PC-9 (cell line): ENCODE data around the gene DLG2. TPM values are rescaled to one million over a fixed set of nuclear protein-coding genes. Genes with fewer than 3 reads are reported as not detected.

Experiments used
- BruUV-seq: library from RNA; stranded (reverse); fragments of 400-500 nt; replicated peaks from 2 replicates; lab custom pipeline; 2021; lab: Mats Ljungman, UMichigan
- CTCF ChIA-PET: fragments of 300-600 bp; sonication (Branson Sonifier 250); formaldehyde crosslinking; loops from one replicate; lab custom pipeline; 2022; ENCODE audit warnings: antibody characterized with exemption; lab: Charles Lee
- POLR2A ChIA-PET: fragments of 300-600 bp; sonication (Branson Sonifier 250); formaldehyde crosslinking; loops from one replicate; lab custom pipeline; 2022; ENCODE audit warnings: antibody characterized with exemption; ENCODE audit not compliant: unreplicated experiment; lab: Charles Lee
- DNase-seq, 2 experiments: peaks; one replicate each; pipeline versions ENCODE4 v3.0.0 to v3.0.0-alpha.2; 2015 to 2022; ENCODE audit warnings: mixed read lengths in 1 of 2
- H2AFZ ChIP-seq: fragments of 200-600 bp; sonication (generic); 2 replicates; pipeline ENCODE4 v1.8.1; 2017; ENCODE audit warnings: antibody characterized with exemption
- H3F3A ChIP-seq: fragments of 200-600 bp; sonication (generic); 2 replicates; pipeline ENCODE4 v1.8.1; 2017; ENCODE audit warnings: antibody characterized with exemption, mild to moderate bottlenecking, low read depth; ENCODE audit not compliant: insufficient read depth
- H3K27ac ChIP-seq: fragments of 200-600 bp; sonication (generic); 2 replicates; pipeline ENCODE4 v1.6.1; 2016; ENCODE audit warnings: mixed run types
- H3K27me3 ChIP-seq: fragments of 200-600 bp; sonication (generic); 2 replicates; pipeline ENCODE4 v1.6.1; 2016; ENCODE audit warnings: low read depth, mixed run types; ENCODE audit not compliant: insufficient read depth
- H3K36me3 ChIP-seq: fragments of 200-600 bp; sonication (generic); 2 replicates; pipeline ENCODE4 v1.6.1; 2016; ENCODE audit warnings: low read depth, mixed run types
- H3K4me1 ChIP-seq: fragments of 200-600 bp; sonication (generic); replicated peaks from 2 replicates; pipeline ENCODE4 v1.6.1; 2016; ENCODE audit warnings: mixed run types; ENCODE audit not compliant: insufficient read depth
- H3K4me2 ChIP-seq: fragments of 200-600 bp; sonication (generic); 2 replicates; pipeline ENCODE4 v1.6.1; 2017; ENCODE audit warnings: mixed run types
- H3K4me3 ChIP-seq: fragments of 200-600 bp; sonication (generic); 2 replicates; pipeline ENCODE4 v1.6.1; 2016; ENCODE audit warnings: mixed run types
- H3K79me2 ChIP-seq: fragments of 200-600 bp; sonication (generic); 2 replicates; pipeline ENCODE4 v1.6.1; 2017; ENCODE audit warnings: low read depth, mixed run types
- H3K9me2 ChIP-seq: fragments of 200-600 bp; sonication (generic); 2 replicates; pipeline ENCODE4 v1.8.1; 2017; ENCODE audit warnings: mild to moderate bottlenecking; ENCODE audit not compliant: insufficient read depth
- H3K9me3 ChIP-seq: fragments of 200-600 bp; sonication (generic); 2 replicates; pipeline ENCODE4 v1.8.1; 2016; ENCODE audit warnings: low read depth; ENCODE audit not compliant: insufficient read depth
- H4K20me1 ChIP-seq: fragments of 200-600 bp; sonication (generic); 2 replicates; pipeline ENCODE4 v1.8.1; 2017; ENCODE audit not compliant: insufficient read depth
- CTCF ChIP-seq: fragments of 200-600 bp; sonication (generic); conservative IDR thresholded peaks from 2 replicates; pipeline ENCODE4 v1.6.1; 2017; ENCODE audit warnings: mixed run types, antibody characterized with exemption, mild to moderate bottlenecking, moderate library complexity
- EZH2 ChIP-seq: fragments of 200-600 bp; sonication (generic); IDR thresholded peaks from 2 replicates; pipeline ENCODE4 v1.8.0; 2017; ENCODE audit warnings: antibody characterized with exemption, low read depth
- intact Hi-C: fragments of 100-400 bp; cut with micrococcal nuclease; formaldehyde crosslinking; loops from one replicate; pipeline ENCODE4 v1.10.0; 2022; ENCODE audit not compliant: unreplicated experiment
- total RNA-seq: library from RNA; stranded (reverse); gene quantifications from 2 replicates; pipeline ENCODE4 v1.2.3, GENCODE V29; 2021

DLG2 gene
- total RNA-seq, 1 experiment from 2014 or later, result 6.4 TPM

DNA sequence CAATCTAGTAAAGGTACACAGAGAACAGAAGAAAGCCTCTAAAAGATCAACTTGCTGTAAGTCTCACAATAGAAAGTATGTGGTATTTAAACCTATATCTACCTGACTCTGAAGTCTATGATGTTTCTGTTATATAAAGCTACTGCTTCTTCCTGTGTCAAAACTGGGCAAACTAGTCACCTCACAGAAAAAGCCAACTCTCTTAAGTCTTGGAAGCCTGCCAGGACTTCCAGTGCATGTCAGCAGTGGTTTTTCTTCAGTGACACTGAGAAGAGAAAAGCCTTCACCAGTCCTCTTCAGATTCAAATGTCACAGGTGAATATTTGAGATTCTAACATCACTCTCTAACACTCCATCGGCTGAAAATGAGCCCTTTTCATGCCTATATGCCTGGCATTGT lies 808.0 kb downstream of the DLG2 start:
- no peaks in the 10 kb centered on the region for H3K9me2 ChIP-seq
- ChIA-PET POLR2A (interaction anchor here (0.7 kb wide), 1 partner anchor 350 kb away, joined by 10 read pairs; no protein-coding TSS in a partner anchor), CTCF (no interaction called here)
- H3K4me1 ChIP-seq, result peaks cover 22% of the 10 kb centered on the region; the same call in 1 of the 2 replicates
- H3K4me3 ChIP-seq, result no peak overlapping the region
- H3K27ac ChIP-seq, result no peak overlapping the region
- no peaks in the 10 kb centered on the region for H3K27me3 ChIP-seq
- TF ChIP-seq CTCF (no peak), EZH2 (no peak)
- BruUV-seq, result no TSS peak
- no peaks in the 10 kb centered on the region for H4K20me1 ChIP-seq
- no peak overlapping the region for H3K4me2 ChIP-seq
- H3K36me3 ChIP-seq, result no peaks in the 10 kb centered on the region
- intact Hi-C loops, result loop anchor here (2.0 kb wide), 1 partner anchor 352 kb away; no protein-coding TSS in a partner anchor
- no peaks in the 10 kb centered on the region for H3F3A ChIP-seq
- no peak overlapping the region for H2AFZ ChIP-seq
- no peaks in the 10 kb centered on the region for H3K9me3 ChIP-seq
- no peaks in the 10 kb centered on the region for H3K79me2 ChIP-seq
- peak in 1 of 2 experiments; percentile 53 for DNase-seq

DNA sequence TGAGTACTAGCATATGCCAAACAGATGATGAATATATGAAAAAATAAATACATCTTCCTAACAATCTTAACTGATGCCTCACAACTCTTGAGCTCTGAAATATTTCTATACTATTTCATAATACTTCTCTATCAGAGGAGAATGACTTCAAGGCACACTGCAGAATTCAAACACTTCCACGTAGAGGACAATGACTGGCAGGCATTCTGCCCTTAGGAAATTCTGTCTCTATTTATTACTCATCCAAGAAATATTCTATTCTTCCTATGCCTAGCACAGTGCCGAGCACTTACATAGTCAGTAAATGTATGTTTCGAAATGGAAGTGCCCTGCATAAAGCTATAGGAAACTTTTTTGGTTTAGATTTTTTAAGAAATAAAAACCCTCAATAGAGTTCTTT lies 809.1 kb downstream of the DLG2 start:
- BruUV-seq, result no TSS peak
- intact Hi-C loops, result loop anchor here (1.0 to 2.0 kb wide), 2 partner anchors 36 to 353 kb away; no protein-coding TSS in a partner anchor
- POLR2A ChIA-PET, result interaction anchor here (0.5 to 0.6 kb wide), 3 partner anchors 258 to 770 kb away, joined by 4 to 5 read pairs (median 4); no protein-coding TSS in a partner anchor

DNA sequence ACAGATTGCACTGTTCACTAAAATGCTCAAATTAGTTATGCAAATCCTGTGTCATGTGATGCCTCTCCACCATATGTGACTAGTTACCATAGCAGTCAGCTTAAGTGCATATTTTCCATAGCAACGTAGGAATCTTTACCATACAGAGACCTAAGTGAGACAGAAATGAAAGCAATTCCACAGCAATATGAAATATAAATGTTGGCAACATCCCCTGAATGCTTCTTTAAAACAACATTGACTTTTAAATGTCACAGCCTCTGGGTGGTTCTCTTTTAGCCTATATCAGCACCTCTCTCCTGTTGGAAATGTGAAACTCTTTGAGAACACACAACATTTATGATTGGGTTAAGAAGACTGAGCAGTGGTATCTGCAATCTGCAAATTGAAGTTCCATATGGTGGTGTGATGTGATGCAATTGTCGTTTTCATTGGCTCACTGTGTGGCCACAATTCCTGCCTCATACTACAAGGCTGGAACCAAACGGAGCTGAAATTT lies 814.6 kb downstream of the DLG2 start:
- Histone ChIP-seq H3K9me3 (no peaks in the 10 kb centered on the region), H3K4me2 (no peak overlapping the region), H3K4me3 (no peak overlapping the region), H3K36me3 (no peaks in the 10 kb centered on the region), H3F3A (no peaks in the 10 kb centered on the region), H3K27me3 (no peaks in the 10 kb centered on the region), H3K4me1 (0 out of 2 replicates have a peak, but pooled peaks cover 3% of the 10 kb centered on the region), H3K79me2 (no peaks in the 10 kb centered on the region), H3K9me2 (no peaks in the 10 kb centered on the region), H4K20me1 (no peaks in the 10 kb centered on the region), H2AFZ (no peak overlapping the region), H3K27ac (no peak overlapping the region)
- ChIA-PET CTCF (no interaction called here), POLR2A (no interaction called here)
- no TSS peak for BruUV-seq
- TF ChIP-seq CTCF, result no peak
- no peak for TF ChIP-seq EZH2
- DNase-seq, result no peak
- intact Hi-C loops, result no loop called here

More for the DNA sequence above, 809.1 kb downstream of the DLG2 start:
- Histone ChIP-seq H3K9me3 (no peaks in the 10 kb centered on the region), H3F3A (no peaks in the 10 kb centered on the region), H3K27me3 (no peaks in the 10 kb centered on the region), H4K20me1 (no peaks in the 10 kb centered on the region), H3K4me3 (no peak overlapping the region), H2AFZ (no peak overlapping the region), H3K4me2 (no peak overlapping the region), H3K36me3 (no peaks in the 10 kb centered on the region), H3K4me1 (peaks cover 22% of the 10 kb centered on the region; the same call in 1 of the 2 replicates), H3K27ac (no peak overlapping the region), H3K79me2 (no peaks in the 10 kb centered on the region), H3K9me2 (no peaks in the 10 kb centered on the region)
- peak; percentile 43 to 81 for DNase-seq
- TF ChIP-seq CTCF, result no peak
- no peak for TF ChIP-seq EZH2
- CTCF ChIA-PET, result interaction anchor here (0.9 kb wide), 1 partner anchor 37 kb away, joined by 3 read pairs; no protein-coding TSS in a partner anchor
